Panc1 (cell line): ENCODE results near the gene PTRHD1. TPM values are rescaled to one million over a fixed set of nuclear protein-coding genes. Genes with fewer than 3 reads are reported as not detected.

Experiments
- ATAC-seq: fragments of 200-7000 bp; cut with Tn5 transposase; 2 replicates; pipeline ENCODE4 v1.9.1; 2020; ENCODE audit warnings: mild to moderate bottlenecking, moderate library complexity
- BruUV-seq: library from RNA; stranded (reverse); fragments of 400-500 nt; replicated peaks from 2 replicates; lab custom pipeline; 2021; lab: Mats Ljungman, UMichigan
- CTCF ChIA-PET: fragments of 300-600 bp; sonication (Branson Sonifier 250); formaldehyde crosslinking; loops from one replicate; lab custom pipeline; 2022; ENCODE audit warnings: antibody characterized with exemption; lab: Charles Lee
- POLR2A ChIA-PET: fragments of 300-600 bp; sonication (Branson Sonifier 250); formaldehyde crosslinking; loops from one replicate; lab custom pipeline; 2022; ENCODE audit warnings: antibody characterized with exemption; lab: Charles Lee
- DNase-seq: peaks from one replicate; pipeline ENCODE4 v3.0.0-alpha.2; 2010; ENCODE audit warnings: low read depth, low spot score
- H3K27ac ChIP-seq: 2 replicates; pipeline ENCODE4 v1.5.1; 2011; ENCODE audit warnings: mild to moderate bottlenecking, low read length, inconsistent platforms
- H3K27me3 ChIP-seq: fragments of 200-500 bp; sonication (Bioruptor generic); 2 replicates; pipeline ENCODE4 v1.6.0; 2014; ENCODE audit warnings: low read length, inconsistent platforms; ENCODE audit not compliant: control insufficient read depth, insufficient read depth
- H3K36me3 ChIP-seq: fragments of 200-500 bp; sonication (Bioruptor generic); 2 replicates; pipeline ENCODE4 v1.5.1; 2014; ENCODE audit warnings: inconsistent platforms, mild to moderate bottlenecking, low read length, moderate library complexity; ENCODE audit not compliant: control insufficient read depth, insufficient read depth
- H3K4me1 ChIP-seq: 2 replicates; pipeline ENCODE4 v1.5.1; 2011; ENCODE audit warnings: inconsistent platforms, mild to moderate bottlenecking, low read length, moderate library complexity; ENCODE audit not compliant: control insufficient read depth, insufficient read depth
- H3K4me3 ChIP-seq, 2 experiments: 2 replicates each; pipeline ENCODE4 v1.5.1; 2011 to 2012; ENCODE audit warnings: low read depth in 2 of 2, low read length in 2 of 2, mild to moderate bottlenecking in 2 of 2, inconsistent platforms in 1 of 2, moderate library complexity in 1 of 2
- H3K9me3 ChIP-seq: fragments of 200-500 bp; sonication (Bioruptor generic); 2 replicates; pipeline ENCODE4 v1.5.1; 2014; ENCODE audit warnings: low read depth, mild to moderate bottlenecking, inconsistent platforms, low read length, moderate library complexity; ENCODE audit not compliant: control insufficient read depth, insufficient read depth
- POLR2AphosphoS5 ChIP-seq: IDR thresholded peaks from 2 replicates; pipeline ENCODE4 v1.6.1; 2012; ENCODE audit warnings: mild to moderate bottlenecking, low read depth, low read length, moderate library complexity
- SIN3A ChIP-seq: IDR thresholded peaks from 2 replicates; pipeline ENCODE4 v1.6.1; 2012; ENCODE audit warnings: low read depth, mild to moderate bottlenecking, low read length, moderate library complexity, borderline replicate concordance; ENCODE audit not compliant: insufficient read depth
- TCF7L2 ChIP-seq: IDR thresholded peaks from 2 replicates; pipeline ENCODE4 v1.6.1; 2011; ENCODE audit warnings: mild to moderate bottlenecking, low read depth, low read length, inconsistent platforms
- in situ Hi-C: cut with HindIII; loops from 2 replicates; pipeline ENCODE4 v1.10.0; 2016; ENCODE audit warnings: low sequenced_read_pairs, low pct_unique_long_range_greater_than_20kb
- intact Hi-C: fragments of 100-400 bp; cut with micrococcal nuclease; formaldehyde crosslinking; loops from one replicate; pipeline ENCODE4 v1.10.0; 2022; ENCODE audit not compliant: unreplicated experiment
- total RNA-seq: library from RNA; stranded (reverse); gene quantifications from one replicate; pipeline ENCODE4 v1.2.1, GENCODE V29; 2021; ENCODE audit not compliant: unreplicated experiment
- TF ChIP-seq, protein P1 (sequence below), 2 experiments: IDR thresholded peaks; 2 replicates each; pipeline ENCODE4 v1.6.1; 2011 to 2012; ENCODE audit warnings: low read depth in 2 of 2, control low read depth in 1 of 2, low read length in 1 of 2, mild to moderate bottlenecking in 1 of 2, moderate library complexity in 1 of 2; ENCODE audit not compliant: insufficient read depth in 1 of 2
- TF ChIP-seq, protein P2 (sequence below): fragments of 450-650 bp; IDR thresholded peaks from 2 replicates; pipeline ENCODE4 v1.5.1; 2017; ENCODE audit warnings: mild to moderate bottlenecking

Gene PTRHD1
- total RNA-seq, 1 experiment from 2014 or later: 55.1 TPM

DNA sequence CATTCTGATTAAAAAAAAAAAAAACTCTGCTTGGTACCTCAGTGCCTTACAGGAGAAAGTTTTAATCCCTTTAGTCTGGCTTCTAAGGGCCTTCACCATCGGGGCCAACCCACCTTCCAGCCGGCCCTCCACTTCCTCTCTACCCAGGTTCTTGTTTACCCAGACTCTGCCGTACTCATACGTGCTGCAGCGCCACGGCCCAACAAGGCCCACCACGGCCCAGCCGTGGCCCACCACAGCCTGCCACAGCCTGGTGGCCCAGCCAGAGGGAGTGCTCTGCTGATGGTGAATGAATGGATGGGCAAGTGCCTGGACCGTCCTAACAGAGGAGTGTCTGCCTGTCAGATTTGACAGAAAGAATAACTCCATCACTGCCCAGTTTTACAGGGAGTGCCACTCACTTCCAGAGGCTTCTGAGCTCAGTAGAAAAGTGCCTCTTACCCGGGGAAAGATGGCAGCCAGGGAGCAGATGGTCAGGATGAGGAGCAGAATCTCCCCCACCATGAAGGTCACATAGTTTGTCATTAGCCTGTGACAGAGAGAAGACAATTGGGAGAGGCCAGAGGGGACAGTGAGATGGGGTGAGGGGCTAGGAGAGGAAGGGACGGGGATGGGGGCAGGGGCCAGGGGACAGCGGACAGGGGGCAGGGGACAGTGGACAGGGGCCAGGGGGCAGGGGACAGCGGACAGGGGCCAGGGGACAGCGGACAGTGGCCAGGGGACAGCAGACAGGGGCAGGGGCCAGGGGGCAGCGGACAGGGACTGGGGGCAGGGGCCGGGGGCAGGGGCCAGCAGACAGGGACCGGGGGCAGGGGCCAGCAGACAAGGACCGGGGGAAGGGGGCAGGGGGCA, 38.3 kb upstream of the PTRHD1 start:
- no peak for DNase-seq

DNA sequence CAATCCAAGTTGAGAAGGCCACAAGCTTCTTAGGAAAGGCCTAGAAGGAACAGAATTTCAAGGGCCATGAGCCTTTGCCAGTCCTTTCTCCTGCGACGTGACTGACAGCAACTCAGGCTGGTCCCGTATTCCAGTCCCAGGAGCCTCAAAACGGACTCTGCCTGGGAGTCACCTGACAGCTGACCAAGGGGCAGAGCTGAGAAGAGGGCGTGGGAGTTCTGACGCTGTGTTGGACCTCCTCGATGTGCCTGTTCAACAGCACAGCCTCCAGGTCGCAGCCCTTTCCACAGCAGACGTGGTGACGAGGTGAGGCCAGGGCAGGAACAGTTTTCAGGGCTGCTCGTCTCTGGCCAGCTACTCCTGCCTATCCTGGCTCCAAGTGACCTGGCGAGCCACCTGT, 37.6 kb upstream of the PTRHD1 start:
- no peaks in the 10 kb centered on the region for H3K9me3 ChIP-seq
- no peaks in the 10 kb centered on the region for H3K27me3 ChIP-seq
- no peaks in the 10 kb centered on the region for H3K36me3 ChIP-seq
- intact Hi-C loops: no loop called here
- BruUV-seq: no TSS peak
- ATAC-seq: no peak
- TF ChIP-seq, protein P1, sequence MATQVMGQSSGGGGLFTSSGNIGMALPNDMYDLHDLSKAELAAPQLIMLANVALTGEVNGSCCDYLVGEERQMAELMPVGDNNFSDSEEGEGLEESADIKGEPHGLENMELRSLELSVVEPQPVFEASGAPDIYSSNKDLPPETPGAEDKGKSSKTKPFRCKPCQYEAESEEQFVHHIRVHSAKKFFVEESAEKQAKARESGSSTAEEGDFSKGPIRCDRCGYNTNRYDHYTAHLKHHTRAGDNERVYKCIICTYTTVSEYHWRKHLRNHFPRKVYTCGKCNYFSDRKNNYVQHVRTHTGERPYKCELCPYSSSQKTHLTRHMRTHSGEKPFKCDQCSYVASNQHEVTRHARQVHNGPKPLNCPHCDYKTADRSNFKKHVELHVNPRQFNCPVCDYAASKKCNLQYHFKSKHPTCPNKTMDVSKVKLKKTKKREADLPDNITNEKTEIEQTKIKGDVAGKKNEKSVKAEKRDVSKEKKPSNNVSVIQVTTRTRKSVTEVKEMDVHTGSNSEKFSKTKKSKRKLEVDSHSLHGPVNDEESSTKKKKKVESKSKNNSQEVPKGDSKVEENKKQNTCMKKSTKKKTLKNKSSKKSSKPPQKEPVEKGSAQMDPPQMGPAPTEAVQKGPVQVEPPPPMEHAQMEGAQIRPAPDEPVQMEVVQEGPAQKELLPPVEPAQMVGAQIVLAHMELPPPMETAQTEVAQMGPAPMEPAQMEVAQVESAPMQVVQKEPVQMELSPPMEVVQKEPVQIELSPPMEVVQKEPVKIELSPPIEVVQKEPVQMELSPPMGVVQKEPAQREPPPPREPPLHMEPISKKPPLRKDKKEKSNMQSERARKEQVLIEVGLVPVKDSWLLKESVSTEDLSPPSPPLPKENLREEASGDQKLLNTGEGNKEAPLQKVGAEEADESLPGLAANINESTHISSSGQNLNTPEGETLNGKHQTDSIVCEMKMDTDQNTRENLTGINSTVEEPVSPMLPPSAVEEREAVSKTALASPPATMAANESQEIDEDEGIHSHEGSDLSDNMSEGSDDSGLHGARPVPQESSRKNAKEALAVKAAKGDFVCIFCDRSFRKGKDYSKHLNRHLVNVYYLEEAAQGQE (IDR thresholded peaks at IDR 0.05; ENCODE audit: insufficient read depth in 1 of 2, low read depth in 2 of 2, low read length in 1 of 2): no peak
- TF ChIP-seq, protein P2, sequence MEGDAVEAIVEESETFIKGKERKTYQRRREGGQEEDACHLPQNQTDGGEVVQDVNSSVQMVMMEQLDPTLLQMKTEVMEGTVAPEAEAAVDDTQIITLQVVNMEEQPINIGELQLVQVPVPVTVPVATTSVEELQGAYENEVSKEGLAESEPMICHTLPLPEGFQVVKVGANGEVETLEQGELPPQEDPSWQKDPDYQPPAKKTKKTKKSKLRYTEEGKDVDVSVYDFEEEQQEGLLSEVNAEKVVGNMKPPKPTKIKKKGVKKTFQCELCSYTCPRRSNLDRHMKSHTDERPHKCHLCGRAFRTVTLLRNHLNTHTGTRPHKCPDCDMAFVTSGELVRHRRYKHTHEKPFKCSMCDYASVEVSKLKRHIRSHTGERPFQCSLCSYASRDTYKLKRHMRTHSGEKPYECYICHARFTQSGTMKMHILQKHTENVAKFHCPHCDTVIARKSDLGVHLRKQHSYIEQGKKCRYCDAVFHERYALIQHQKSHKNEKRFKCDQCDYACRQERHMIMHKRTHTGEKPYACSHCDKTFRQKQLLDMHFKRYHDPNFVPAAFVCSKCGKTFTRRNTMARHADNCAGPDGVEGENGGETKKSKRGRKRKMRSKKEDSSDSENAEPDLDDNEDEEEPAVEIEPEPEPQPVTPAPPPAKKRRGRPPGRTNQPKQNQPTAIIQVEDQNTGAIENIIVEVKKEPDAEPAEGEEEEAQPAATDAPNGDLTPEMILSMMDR: no peak
- TF ChIP-seq SIN3A (no peak), TCF7L2 (no peak), POLR2AphosphoS5 (no peak)
- in situ Hi-C loops: no loop called here
- H3K27ac ChIP-seq: no peak overlapping the region
- ChIA-PET POLR2A (interaction anchor here (0.7 kb wide), 1 partner anchor 90 kb away, joined by 7 read pairs; no protein-coding TSS in a partner anchor), CTCF (interaction anchor here (0.6 to 0.9 kb wide), 4 partner anchors 34 to 420 kb away, joined by 3 to 6 read pairs (median 4); no protein-coding TSS in a partner anchor)
- H3K4me3 ChIP-seq: no peak overlapping the region
- H3K4me1 ChIP-seq: peaks cover 11% of the 10 kb centered on the region
- no peak for DNase-seq

More for the DNA sequence above, 38.3 kb upstream of the PTRHD1 start:
- BruUV-seq: no TSS peak
- ChIA-PET CTCF (no interaction called here), POLR2A (interaction anchor here (0.5 to 0.7 kb wide), 2 partner anchors 89 to 750 kb away, joined by 5 to 7 read pairs; no protein-coding TSS in a partner anchor)
- Histone ChIP-seq H3K4me1 (peaks cover 7% of the 10 kb centered on the region), H3K27ac (no peak overlapping the region), H3K27me3 (no peaks in the 10 kb centered on the region), H3K4me3 (no peak overlapping the region), H3K36me3 (no peaks in the 10 kb centered on the region), H3K9me3 (no peaks in the 10 kb centered on the region)
- TF ChIP-seq, protein P1 (IDR thresholded peaks at IDR 0.05; ENCODE audit: insufficient read depth in 1 of 2, low read depth in 2 of 2, low read length in 1 of 2): no peak
- TF ChIP-seq POLR2AphosphoS5 (no peak), SIN3A (no peak)
- no peak for ATAC-seq
- in situ Hi-C loops (no loop called here), intact Hi-C loops (no loop called here)
